ENCODE data around the gene CELF1.
"Not testable (repeated sequence)": the region's sequence is repeated elsewhere in the genome, so short reads cannot be mapped to it uniquely, and the experiment has no call there.

The CELF1 gene

GRCh38 chr11:47538741-47539565 lies 14.0 kb downstream of the CELF1 start:
- DNase-seq (ENCODE audit: low read depth), result no peak

- no peak for DNase-seq (ENCODE audit: low read depth)
These were observed 16.0 kb downstream of the CELF1 start for GRCh38 chr11:47536915-47537314.

GRCh38 chr11:47534704-47535251 lies 18.2 kb downstream of the CELF1 start:
- DNase-seq (ENCODE audit: low read depth), result no peak

- no peak for DNase-seq (ENCODE audit: low read depth)
These were observed 19.2 kb downstream of the CELF1 start for GRCh38 chr11:47533690-47534151.

- DNase-seq (ENCODE audit: low read depth), result no peak
These were observed 20.2 kb downstream of the CELF1 start for GRCh38 chr11:47532597-47533213.

- DNase-seq (ENCODE audit: low read depth), result no peak
These were observed 21.3 kb downstream of the CELF1 start for GRCh38 chr11:47531666-47532065.

GRCh38 chr11:47530721-47531120 lies 22.2 kb downstream of the CELF1 start:
- DNase-seq (ENCODE audit: low read depth), result not testable (repeated sequence)

GRCh38 chr11:47529951-47530350 lies 23.0 kb downstream of the CELF1 start:
- no peak for DNase-seq (ENCODE audit: low read depth)

GRCh38 chr11:47527186-47527585 lies 25.7 kb downstream of the CELF1 start:
- no peak for DNase-seq (ENCODE audit: low read depth)

GRCh38 chr11:47526032-47526431 lies 26.9 kb downstream of the CELF1 start:
- not testable (repeated sequence) for DNase-seq (ENCODE audit: low read depth)

GRCh38 chr11:47524291-47524874 lies 28.5 kb downstream of the CELF1 start:
- no peak for DNase-seq (ENCODE audit: low read depth)

- no peak for DNase-seq (ENCODE audit: low read depth)
These were observed 29.3 kb downstream of the CELF1 start for GRCh38 chr11:47523490-47524225.

GRCh38 chr11:47518212-47518964 lies 34.5 kb downstream of the CELF1 start:
- no peak for DNase-seq (ENCODE audit: low read depth)

- no peak for DNase-seq (ENCODE audit: low read depth)
These were observed 35.7 kb downstream of the CELF1 start for GRCh38 chr11:47516984-47517853.

GRCh38 chr11:47516155-47516554 lies 36.8 kb downstream of the CELF1 start:
- no peak for DNase-seq (ENCODE audit: low read depth)

- DNase-seq (ENCODE audit: low read depth), result peak; percentile 38
These were observed 37.9 kb downstream of the CELF1 start for GRCh38 chr11:47514825-47515647.

- no peak for DNase-seq (ENCODE audit: low read depth)
These were observed 40.2 kb downstream of the CELF1 start for GRCh38 chr11:47512701-47513100.

GRCh38 chr11:47511917-47512316 lies 41.0 kb downstream of the CELF1 start:
- DNase-seq (ENCODE audit: low read depth), result no peak

- DNase-seq (ENCODE audit: low read depth), result no peak
These were observed 42.7 kb downstream of the CELF1 start for GRCh38 chr11:47510209-47510608.

All from activated T-cell treated with anti-CD3 and anti-CD28 coated beads for 48 hours (primary cell).